Liver (tissue), 3 donors: ENCODE data around the gene LAMA5.

Source experiments
- ATF3 ChIP-seq: IDR thresholded peaks from 2 replicates; pipeline ENCODE4 v1.6.1; 2016; ENCODE audit warnings: antibody characterized with exemption
- CTCF ChIP-seq: fragments of 150-350 bp; IDR thresholded peaks from 2 replicates; pipeline ENCODE4 v1.5.1; 2017; ENCODE audit warnings: improper control_type of control experiment, low read depth, low read length; ENCODE audit not compliant: missing input control
- RAD21 ChIP-seq, 2 donors: IDR thresholded peaks; 2 replicates each; pipeline ENCODE4 v1.6.1; 2016; ENCODE audit warnings: antibody characterized with exemption in 2 of 2, mild to moderate bottlenecking in 2 of 2
- REST ChIP-seq: IDR thresholded peaks from 2 replicates; pipeline ENCODE4 v1.6.1; 2016; ENCODE audit warnings: antibody characterized with exemption, mild to moderate bottlenecking
- TAF1 ChIP-seq: conservative IDR thresholded peaks from 2 replicates; pipeline ENCODE4 v1.6.1; 2016; ENCODE audit warnings: antibody characterized with exemption, mild to moderate bottlenecking
- YY1 ChIP-seq: IDR thresholded peaks from 2 replicates; pipeline ENCODE4 v1.6.1; 2016; ENCODE audit warnings: antibody characterized with exemption, mild to moderate bottlenecking
- ZBTB33 ChIP-seq: IDR thresholded peaks from 2 replicates; pipeline ENCODE4 v1.6.1; 2016; ENCODE audit warnings: antibody characterized with exemption
- donor health status: healthy.
- donor health status: healthy.

GRCh38 chr20:62323980-62324906, 42.9 kb downstream of the LAMA5 start:
- no peak for TF ChIP-seq CTCF
- TF ChIP-seq RAD21 (IDR thresholded peaks at IDR 0.05) = no peak
- TF ChIP-seq ZBTB33 = no peak
- no peak for TF ChIP-seq TAF1
- TF ChIP-seq ATF3 = no peak
- TF ChIP-seq YY1 = no peak
- TF ChIP-seq REST = no peak
